SU-DHL-6 (cell line): ENCODE results near the gene MUC6.

Experiments
- H2AFZ ChIP-seq: fragments of 200-600 bp; sonication (generic); 2 replicates; pipeline ENCODE4 v1.6.1; 2014; ENCODE audit warnings: low read depth, mild to moderate bottlenecking, moderate library complexity, mixed read lengths, antibody characterized with exemption, low read length; ENCODE audit not compliant: severe bottlenecking
- H3F3A ChIP-seq: fragments of 200-600 bp; shearing (Covaris generic); 2 replicates; pipeline ENCODE4 v1.6.0; 2016; ENCODE audit warnings: antibody characterized with exemption, mild to moderate bottlenecking; ENCODE audit not compliant: insufficient read depth
- H3K27ac ChIP-seq: fragments of 200-600 bp; sonication (generic); 2 replicates; pipeline ENCODE4 v1.5.1; 2016; ENCODE audit warnings: low read depth, mild to moderate bottlenecking, low read length, moderate library complexity, mixed read lengths
- H3K27me3 ChIP-seq: fragments of 200-600 bp; sonication (generic), shearing (Covaris generic); 2 replicates; pipeline ENCODE4 v1.6.0; 2014; ENCODE audit warnings: mild to moderate bottlenecking, low read length
- H3K36me3 ChIP-seq: fragments of 200-600 bp; sonication (generic); 2 replicates; pipeline ENCODE4 v1.6.1; 2014; ENCODE audit warnings: mild to moderate bottlenecking, low read length, mixed read lengths
- H3K4me2 ChIP-seq: fragments of 300-600, 200-600 bp; shearing (Covaris generic), sonication (generic); 2 replicates; pipeline ENCODE4 v1.6.0; 2014; ENCODE audit warnings: low read length, low read depth, mild to moderate bottlenecking; ENCODE audit not compliant: poor library complexity, severe bottlenecking
- H3K4me3 ChIP-seq: fragments of 200-600 bp; sonication (generic); 2 replicates; pipeline ENCODE4 v1.5.1; 2014; ENCODE audit warnings: antibody characterized with exemption, low read length, mild to moderate bottlenecking, mixed read lengths; ENCODE audit not compliant: insufficient read depth, poor library complexity, severe bottlenecking
- H3K79me2 ChIP-seq: fragments of 200-600 bp; sonication (generic); 2 replicates; pipeline ENCODE4 v1.6.1; 2014; ENCODE audit warnings: mild to moderate bottlenecking, low read length, moderate library complexity; ENCODE audit not compliant: insufficient read depth
- H3K9ac ChIP-seq: fragments of 200-600 bp; sonication (generic); 2 replicates; pipeline ENCODE4 v1.7.0; 2014; ENCODE audit warnings: mild to moderate bottlenecking, low read length
- H3K9me2 ChIP-seq: fragments of 200-600 bp; sonication (generic); replicated peaks from 2 replicates; pipeline ENCODE4 v1.6.1; 2014; ENCODE audit warnings: low read length; ENCODE audit not compliant: insufficient read depth
- H3K9me3 ChIP-seq: fragments of 200-600 bp; sonication (generic); 2 replicates; pipeline ENCODE4 v1.6.1; 2014; ENCODE audit warnings: low read length, mixed read lengths; ENCODE audit not compliant: insufficient read depth
- H4K20me1 ChIP-seq: fragments of 200-600 bp; sonication (generic); 2 replicates; pipeline ENCODE4 v1.6.1; 2014; ENCODE audit warnings: low read depth, mild to moderate bottlenecking, antibody characterized with exemption, low read length, moderate library complexity, mixed read lengths
- EZH2phosphoT487 ChIP-seq: fragments of 200-600 bp; sonication (generic), shearing (Covaris generic); conservative IDR thresholded peaks from 2 replicates; pipeline ENCODE4 v1.6.1; 2018; ENCODE audit warnings: mild to moderate bottlenecking, antibody characterized with exemption, low read length, moderate library complexity, mixed read lengths
- TF ChIP-seq, protein P1 (sequence below): fragments of 200-600 bp; sonication (generic); IDR thresholded peaks from one replicate; pipeline ENCODE4 v1.5.1; 2017; ENCODE audit warnings: antibody characterized with exemption, mild to moderate bottlenecking, low read length, moderate library complexity; ENCODE audit not compliant: insufficient read depth, poor library complexity, severe bottlenecking

Gene MUC6

GRCh38 chr11:968822-969221 lies 67.7 kb downstream of the MUC6 start:
- Histone ChIP-seq H3K9me2 (no peaks in the 10 kb centered on the region), H3K4me2 (no peak overlapping the region), H3K9ac (no peak overlapping the region), H4K20me1 (no peaks in the 10 kb centered on the region), H3K9me3 (0 out of 2 replicates have a peak, but pooled peaks cover 3% of the 10 kb centered on the region), H3K4me3 (no peak overlapping the region), H2AFZ (no peak overlapping the region), H3K27me3 (no peaks in the 10 kb centered on the region), H3K79me2 (no peaks in the 10 kb centered on the region; the same call in 1 of the 2 replicates), H3K36me3 (no peaks in the 10 kb centered on the region), H3K27ac (no peak overlapping the region), H3F3A (peaks cover 5% of the 10 kb centered on the region)
- no peak for TF ChIP-seq EZH2phosphoT487
- TF ChIP-seq, protein P1, sequence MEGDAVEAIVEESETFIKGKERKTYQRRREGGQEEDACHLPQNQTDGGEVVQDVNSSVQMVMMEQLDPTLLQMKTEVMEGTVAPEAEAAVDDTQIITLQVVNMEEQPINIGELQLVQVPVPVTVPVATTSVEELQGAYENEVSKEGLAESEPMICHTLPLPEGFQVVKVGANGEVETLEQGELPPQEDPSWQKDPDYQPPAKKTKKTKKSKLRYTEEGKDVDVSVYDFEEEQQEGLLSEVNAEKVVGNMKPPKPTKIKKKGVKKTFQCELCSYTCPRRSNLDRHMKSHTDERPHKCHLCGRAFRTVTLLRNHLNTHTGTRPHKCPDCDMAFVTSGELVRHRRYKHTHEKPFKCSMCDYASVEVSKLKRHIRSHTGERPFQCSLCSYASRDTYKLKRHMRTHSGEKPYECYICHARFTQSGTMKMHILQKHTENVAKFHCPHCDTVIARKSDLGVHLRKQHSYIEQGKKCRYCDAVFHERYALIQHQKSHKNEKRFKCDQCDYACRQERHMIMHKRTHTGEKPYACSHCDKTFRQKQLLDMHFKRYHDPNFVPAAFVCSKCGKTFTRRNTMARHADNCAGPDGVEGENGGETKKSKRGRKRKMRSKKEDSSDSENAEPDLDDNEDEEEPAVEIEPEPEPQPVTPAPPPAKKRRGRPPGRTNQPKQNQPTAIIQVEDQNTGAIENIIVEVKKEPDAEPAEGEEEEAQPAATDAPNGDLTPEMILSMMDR: no peak

GRCh38 chr11:967995-968751 lies 68.3 kb downstream of the MUC6 start:
- 0 out of 2 replicates have a peak, but pooled peaks cover 3% of the 10 kb centered on the region for H3K9me3 ChIP-seq
- no peaks in the 10 kb centered on the region; the same call in 1 of the 2 replicates for H3K79me2 ChIP-seq
- no peak overlapping the region for H3K9ac ChIP-seq
- H3K9me2 ChIP-seq: no peaks in the 10 kb centered on the region
- H2AFZ ChIP-seq: no peak overlapping the region
- no peaks in the 10 kb centered on the region for H3K36me3 ChIP-seq
- no peak for TF ChIP-seq EZH2phosphoT487
- TF ChIP-seq, protein P1: no peak
- H3F3A ChIP-seq: peaks cover 5% of the 10 kb centered on the region
- no peak overlapping the region for H3K4me2 ChIP-seq
- no peaks in the 10 kb centered on the region for H3K27me3 ChIP-seq
- no peak overlapping the region for H3K4me3 ChIP-seq
- H3K27ac ChIP-seq: no peak overlapping the region
- no peaks in the 10 kb centered on the region for H4K20me1 ChIP-seq

- Histone ChIP-seq H3K4me3 (no peak overlapping the region), H3K27ac (no peak overlapping the region), H3K79me2 (no peaks in the 10 kb centered on the region; the same call in 1 of the 2 replicates), H3K4me2 (no peak overlapping the region), H3K27me3 (no peaks in the 10 kb centered on the region), H2AFZ (no peak overlapping the region), H3K9me3 (0 out of 2 replicates have a peak, but pooled peaks cover 3% of the 10 kb centered on the region), H4K20me1 (no peaks in the 10 kb centered on the region), H3K36me3 (no peaks in the 10 kb centered on the region), H3K9ac (no peak overlapping the region), H3K9me2 (no peaks in the 10 kb centered on the region), H3F3A (peaks cover 5% of the 10 kb centered on the region)
- TF ChIP-seq, protein P1: no peak
- no peak for TF ChIP-seq EZH2phosphoT487
Observed at GRCh38 chr11:965206-965775, 71.2 kb downstream of the MUC6 start.
